B cell (primary cell): ENCODE data around the gene TREH. TPM values are rescaled to one million over a fixed set of nuclear protein-coding genes. Genes with fewer than 3 reads are reported as not detected.

ENCODE experiments used
- ATAC-seq: fragments of 200-7000 bp; cut with Tn5 transposase; one replicate; pipeline ENCODE4 v1.10.0; 2021; ENCODE audit warnings: low read depth, mild to moderate bottlenecking, moderate number of reproducible peaks, moderate library complexity
- CTCF ChIA-PET: fragments of 350-600 bp; sonication (Branson Sonifier 250); formaldehyde crosslinking; loops from one replicate; lab custom pipeline; 2021; ENCODE audit warnings: antibody characterized with exemption, inconsistent platforms; lab: Charles Lee
- POLR2A ChIA-PET: fragments of 350-600 bp; sonication (Branson Sonifier 250); formaldehyde crosslinking; loops from one replicate; lab custom pipeline; 2021; ENCODE audit warnings: antibody characterized with exemption; lab: Charles Lee
- DNase-seq: peaks from one replicate; pipeline ENCODE4 v3.0.0; 2013
- H2AFZ ChIP-seq: 2 replicates; pipeline ENCODE4 v1.6.1; 2012; ENCODE audit warnings: mild to moderate bottlenecking, low read depth, low read length; ENCODE audit not compliant: insufficient read depth, poor library complexity, severe bottlenecking
- H3K27ac ChIP-seq, 2 donors: 1 replicate in 1 of 2; 2 replicates in 1 of 2; pipeline ENCODE4 v1.5.1; 2012 to 2013; ENCODE audit warnings: low read length in 2 of 2, mild to moderate bottlenecking in 2 of 2, moderate library complexity in 1 of 2
- H3K27me3 ChIP-seq, 4 experiments: fragments of 200-600 bp in 1 of 4; sonication (generic) in 1 of 4; replicated peaks in 1 of 4; 1 replicate in 2 of 4; 2 replicates in 2 of 4; pipeline versions ENCODE4 v1.6.1 to v1.7.0; 2013 to 2016; ENCODE audit warnings: low read length in 3 of 4, mild to moderate bottlenecking in 2 of 4, mixed read lengths in 1 of 4, moderate library complexity in 1 of 4; ENCODE audit not compliant: insufficient read depth in 4 of 4, control insufficient read depth in 3 of 4; ENCODE audit errors: control extremely low read depth in 1 of 4
- H3K36me3 ChIP-seq, 2 experiments: replicated peaks in 1 of 2; 1 replicate in 1 of 2; 2 replicates in 1 of 2; pipeline versions ENCODE4 v1.6.1 to v1.7.1; 2013; ENCODE audit warnings: low read length in 1 of 2; ENCODE audit not compliant: insufficient read depth in 2 of 2, control insufficient read depth in 1 of 2; ENCODE audit errors: control extremely low read depth in 1 of 2, extremely low read depth in 1 of 2
- H3K4me1 ChIP-seq, 2 donors: fragments of 200-600 bp in 1 of 2; sonication (generic) in 1 of 2; 1 replicate in 1 of 2; 2 replicates in 1 of 2; pipeline versions ENCODE4 v1.5.1 to v1.6.1; 2013 to 2017; ENCODE audit warnings: low read length in 2 of 2; ENCODE audit not compliant: control insufficient read depth in 2 of 2, insufficient read depth in 2 of 2
- H3K4me2 ChIP-seq: replicated peaks from 2 replicates; pipeline ENCODE3; 2012; ENCODE audit warnings: mild to moderate bottlenecking, low read depth, low read length; ENCODE audit not compliant: poor library complexity, severe bottlenecking
- H3K4me3 ChIP-seq, 5 experiments: fragments of 200-600 bp in 1 of 5; sonication (generic) in 1 of 5; 1 replicate in 3 of 5; 2 replicates in 2 of 5; pipeline versions ENCODE4 v1.5.1 to v1.7.0; 2011 to 2016; ENCODE audit warnings: low read length in 4 of 5, mild to moderate bottlenecking in 4 of 5, low read depth in 2 of 5, control low read depth in 1 of 5, moderate library complexity in 1 of 5; ENCODE audit not compliant: insufficient read depth in 1 of 5; ENCODE audit errors: control extremely low read depth in 1 of 5, extremely low read depth in 1 of 5
- H3K79me2 ChIP-seq: fragments of 200-600 bp; sonication (generic); one replicate; pipeline ENCODE4 v1.6.0; 2016; ENCODE audit warnings: low read length; ENCODE audit not compliant: control insufficient read depth, insufficient read depth
- H3K9ac ChIP-seq: fragments of 200-600 bp; sonication (generic); 2 replicates; pipeline ENCODE4 v1.6.1; 2017; ENCODE audit warnings: mild to moderate bottlenecking, low read length, moderate library complexity
- H3K9me3 ChIP-seq, 3 donors: one replicate each; pipeline versions ENCODE4 v1.6.1 to v1.7.1; 2013; ENCODE audit warnings: low read length in 2 of 3; ENCODE audit not compliant: control insufficient read depth in 2 of 3, insufficient read depth in 1 of 3; ENCODE audit errors: control extremely low read depth in 1 of 3
- H4K20me1 ChIP-seq: 2 replicates; pipeline ENCODE4 v1.6.0; 2012; ENCODE audit warnings: mild to moderate bottlenecking, low read length; ENCODE audit not compliant: insufficient read depth, control insufficient read depth, poor library complexity, severe bottlenecking
- H3K27ac Mint-ChIP-seq: one replicate; pipeline ENCODE4 v1.8.0; 2021; ENCODE audit warnings: mixed read lengths
- H3K27me3 Mint-ChIP-seq: one replicate; pipeline ENCODE4 v1.8.0; 2021; ENCODE audit warnings: mixed read lengths
- H3K4me1 Mint-ChIP-seq: one replicate; pipeline ENCODE4 v1.8.0; 2021; ENCODE audit warnings: mixed read lengths
- H3K4me3 Mint-ChIP-seq: one replicate; pipeline ENCODE4 v1.8.0; 2021; ENCODE audit warnings: mixed read lengths
- H3K9me3 Mint-ChIP-seq: one replicate; pipeline ENCODE4 v1.8.0; 2022; ENCODE audit warnings: mixed read lengths; ENCODE audit not compliant: insufficient read depth
- CTCF ChIP-seq: fragments of 200-600 bp; IDR thresholded peaks from one replicate; pipeline ENCODE4 v1.8.0; 2022; ENCODE audit warnings: antibody characterized with exemption, mild to moderate bottlenecking
- EZH2 ChIP-seq: IDR thresholded peaks from 2 replicates; pipeline ENCODE4 v1.6.1; 2012; ENCODE audit warnings: borderline replicate concordance, low read depth, mild to moderate bottlenecking, moderate library complexity, low read length; ENCODE audit not compliant: insufficient read depth, poor library complexity, severe bottlenecking
- WGBS: methylation state at CpG from one replicate; pipeline ENCODE4 v1.1.5; 2013; ENCODE audit warnings: missing lambda C conversion rate; ENCODE audit not compliant: insufficient coverage; 5-methylcytosine and 5-hydroxymethylcytosine counted together
- intact Hi-C: fragments of 100-400 bp; cut with micrococcal nuclease; formaldehyde crosslinking; loops from one replicate; pipeline ENCODE4 v1.10.0; 2022
- polyA plus RNA-seq: library from polyadenylated mRNA; depleted of rRNA; stranded (reverse); fragments of >200 nt; gene quantifications from 2 replicates; pipeline ENCODE4 v1.2.3, GENCODE V29; 2012
- total RNA-seq, 2 donors: library from RNA; stranded (reverse); fragments of 120-200 nt in 1 of 2; gene quantifications; 1 replicate in 1 of 2; 2 replicates in 1 of 2; pipeline versions ENCODE4 v1.2.3 to v1.2.4, GENCODE V29; 2013 to 2022

Gene TREH
- total and polyA plus RNA-seq, 2 donors (not counting 1 experiment from before 2014, with no cell fraction given), result not detected

- H3K9me3 ChIP-seq, result peaks cover 0 to 12% (median 0%) of the 10 kb centered on the region in 3 donors
- 11% methylated on average over 57 of the region's 57 CpGs for WGBS
- H3K4me3 ChIP-seq, result peak overlapping the region in 4 of 5 experiments; percentile 35 to 60 (median 52)
- peaks cover 25% of the 10 kb centered on the region for H3K4me1 Mint-ChIP-seq
- intact Hi-C loops, result loop anchor here (2.0 kb wide), 2 partner anchors 15 to 465 kb away; no protein-coding TSS in a partner anchor
- H3K36me3 ChIP-seq, result no peaks in the 10 kb centered on the region
- peak overlapping the region; percentile 83 for H3K27ac Mint-ChIP-seq
- CTCF ChIA-PET, result interaction anchor here (0.6 to 2.4 kb wide), 5 partner anchors 10 to 249 kb away, joined by 3 to 8 read pairs (median 3); no protein-coding TSS in a partner anchor
- no peaks in the 10 kb centered on the region for H3K79me2 ChIP-seq
- H3K9me3 Mint-ChIP-seq, result no peaks in the 10 kb centered on the region
- H3K4me2 ChIP-seq, result peak overlapping the region; percentile 100
- no peak for TF ChIP-seq CTCF
- TF ChIP-seq EZH2, result peak; percentile 51
- POLR2A ChIA-PET, result interaction anchor here (0.5 to 0.7 kb wide), 4 partner anchors 154 to 492 kb away, joined by 3 to 10 read pairs (median 5); partner anchors contain the start of gene DPAGT1
- ATAC-seq (no peak), DNase-seq (peak; percentile 64)
- no peaks in the 10 kb centered on the region for H4K20me1 ChIP-seq
- H3K27me3 Mint-ChIP-seq, result peaks cover 28% of the 10 kb centered on the region
- H3K9ac ChIP-seq, result peak overlapping the region; percentile 72
- H3K4me3 Mint-ChIP-seq, result peak overlapping the region; percentile 83
- peaks cover 26 to 38% of the 10 kb centered on the region in 2 donors for H3K4me1 ChIP-seq
- H3K27me3 ChIP-seq, result peaks cover 0 to 56% (median 23%) of the 10 kb centered on the region in 4 experiments
- H3K27ac ChIP-seq, result no peak overlapping the region
- H2AFZ ChIP-seq, result peak overlapping the region; percentile 88
Observed at GRCh38 chr11:118609380-118610224, 69.8 kb downstream of the TREH start.
